Bronchial epithelial cell (primary cell): ENCODE results near the gene CRYGB. TPM values are rescaled to one million over a fixed set of nuclear protein-coding genes. Genes with fewer than 3 reads are reported as not detected.
"Not testable (repeated sequence)": the region's sequence is repeated elsewhere in the genome, so short reads cannot be mapped to it uniquely, and the experiment has no call there.

ENCODE experiments used
- DNase-seq: peaks from one replicate; pipeline ENCODE4 v3.0.0-alpha.2; 2010; ENCODE audit warnings: low read depth
- FAIRE-seq: peaks from 2 replicates; lab custom pipeline; 2011; peaks lifted over from hg19 to GRCh38; lab: Jason Lieb, UNC
- H3K27me3 ChIP-seq: 2 replicates; pipeline ENCODE4 v1.5.1; 2011; ENCODE audit warnings: low read length; ENCODE audit not compliant: control insufficient read depth, insufficient read depth
- H3K36me3 ChIP-seq: 2 replicates; pipeline ENCODE4 v1.5.1; 2011; ENCODE audit warnings: low read length; ENCODE audit not compliant: control insufficient read depth, insufficient read depth
- H3K4me3 ChIP-seq: 2 replicates; pipeline ENCODE4 v1.5.1; 2011; ENCODE audit warnings: mild to moderate bottlenecking, low read depth, low read length, control low read depth
- CTCF ChIP-seq: IDR thresholded peaks from 2 replicates; pipeline ENCODE4 v1.5.1; 2011; ENCODE audit warnings: mild to moderate bottlenecking, moderate library complexity, low read length, control low read depth, inconsistent platforms; ENCODE audit not compliant: insufficient read depth, severe bottlenecking
- total RNA-seq: library from RNA; depleted of rRNA; stranded (reverse); fragments of >200 nt; gene quantifications from 2 replicates; pipeline ENCODE4 v1.2.1, GENCODE V29; 2014

The CRYGB gene
- total RNA-seq, 1 donor from 2014 or later, result not detected

DNA sequence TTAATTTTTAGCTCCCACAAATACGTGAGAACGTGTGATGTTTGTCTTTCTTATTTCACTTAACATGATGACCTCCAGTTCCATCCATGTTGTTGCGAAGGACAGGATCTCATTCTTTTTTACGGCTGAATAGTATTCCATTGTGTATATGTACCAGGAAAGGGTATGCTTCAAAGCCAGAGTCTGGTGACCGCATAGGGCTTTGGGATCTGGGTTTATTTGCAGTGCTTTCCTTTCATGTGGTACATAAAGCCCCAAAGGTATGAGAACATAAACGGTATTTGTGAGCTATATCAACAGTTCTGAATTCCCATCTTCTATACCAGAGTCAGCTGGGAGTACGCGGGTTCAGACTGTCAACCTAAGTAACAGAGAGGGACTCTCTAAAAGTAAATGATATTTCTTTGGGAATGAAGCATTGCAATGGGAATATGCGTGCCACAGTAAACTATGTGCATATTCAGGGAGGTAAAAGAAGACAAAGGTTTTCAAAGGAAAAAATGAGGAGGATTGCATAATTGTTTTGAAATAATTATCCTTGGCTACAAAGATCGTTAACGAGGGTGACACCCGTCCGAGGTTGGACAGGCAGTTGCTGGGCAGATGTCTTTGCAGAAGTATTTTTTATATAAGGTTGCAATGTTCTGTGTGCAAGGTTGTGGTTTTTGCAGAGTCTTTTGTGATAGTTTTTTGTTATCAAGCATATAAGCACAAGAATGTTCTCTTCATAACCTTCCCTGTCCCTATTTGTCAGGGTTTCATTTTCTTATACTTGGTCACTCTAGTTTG, 46.1 kb downstream of the CRYGB start:
- Histone ChIP-seq H3K27me3 (no peaks in the 10 kb centered on the region), H3K4me3 (no peak overlapping the region), H3K36me3 (no peaks in the 10 kb centered on the region)
- no peak for TF ChIP-seq CTCF
- no peak for DNase-seq
- FAIRE-seq, result no peak

- DNase-seq, FAIRE-seq, H3K27me3 ChIP-seq, H3K4me3 ChIP-seq, H3K36me3 ChIP-seq: not testable (repeated sequence)
These were observed 47.3 kb downstream of the CRYGB start for GRCh38 chr2:208098701-208099100.

GRCh38 chr2:208098267-208098666, 47.7 kb downstream of the CRYGB start:
- no peaks in the 10 kb centered on the region for H3K36me3 ChIP-seq
- no peaks in the 10 kb centered on the region for H3K27me3 ChIP-seq
- FAIRE-seq (no peak), DNase-seq (no peak)
- no peak overlapping the region for H3K4me3 ChIP-seq
- TF ChIP-seq CTCF, result no peak

- Histone ChIP-seq H3K4me3 (no peak overlapping the region), H3K27me3 (no peaks in the 10 kb centered on the region), H3K36me3 (no peaks in the 10 kb centered on the region)
- no peak for FAIRE-seq
- no peak for DNase-seq
- TF ChIP-seq CTCF, result no peak
These were observed 48.2 kb downstream of the CRYGB start for GRCh38 chr2:208097801-208098200.

DNA sequence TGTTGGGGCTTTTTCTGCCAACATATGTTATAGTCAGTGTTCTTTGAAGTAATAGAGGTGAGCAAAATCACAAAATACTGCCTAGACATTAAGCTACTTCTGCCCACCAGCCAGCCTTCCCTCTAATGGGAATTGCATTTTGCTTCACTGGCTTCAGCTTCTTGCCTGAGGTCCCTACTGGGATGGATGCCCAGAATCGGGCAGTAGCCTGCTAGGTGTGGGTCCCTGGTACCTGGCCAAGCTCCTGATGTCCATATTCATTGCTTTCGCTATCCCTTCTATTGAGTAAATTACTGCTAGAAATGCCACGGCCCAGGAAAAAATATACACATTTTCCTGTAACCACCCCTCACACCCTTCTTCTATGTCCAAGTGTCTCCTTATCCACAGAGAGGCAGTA, 48.6 kb downstream of the CRYGB start:
- Histone ChIP-seq H3K36me3 (no peaks in the 10 kb centered on the region), H3K27me3 (no peaks in the 10 kb centered on the region), H3K4me3 (no peak overlapping the region)
- no peak for TF ChIP-seq CTCF
- DNase-seq, result no peak
- FAIRE-seq, result no peak

- DNase-seq (no peak), FAIRE-seq (no peak)
These were observed 49.9 kb downstream of the CRYGB start for GRCh38 chr2:208096080-208096479.

More at GRCh38 chr2:208096080-208096479, 49.9 kb downstream of the CRYGB start:
- Histone ChIP-seq H3K27me3 (no peaks in the 10 kb centered on the region), H3K36me3 (no peaks in the 10 kb centered on the region), H3K4me3 (no peak overlapping the region)
- TF ChIP-seq CTCF, result no peak
